Measurements from ENCODE around the gene MICAL3. TPM values are rescaled to one million over a fixed set of nuclear protein-coding genes. Genes with fewer than 3 reads are reported as not detected.

The MICAL3 gene
- polyA plus RNA-seq, 1 donor from 2014 or later, result 28.1 TPM

DNA sequence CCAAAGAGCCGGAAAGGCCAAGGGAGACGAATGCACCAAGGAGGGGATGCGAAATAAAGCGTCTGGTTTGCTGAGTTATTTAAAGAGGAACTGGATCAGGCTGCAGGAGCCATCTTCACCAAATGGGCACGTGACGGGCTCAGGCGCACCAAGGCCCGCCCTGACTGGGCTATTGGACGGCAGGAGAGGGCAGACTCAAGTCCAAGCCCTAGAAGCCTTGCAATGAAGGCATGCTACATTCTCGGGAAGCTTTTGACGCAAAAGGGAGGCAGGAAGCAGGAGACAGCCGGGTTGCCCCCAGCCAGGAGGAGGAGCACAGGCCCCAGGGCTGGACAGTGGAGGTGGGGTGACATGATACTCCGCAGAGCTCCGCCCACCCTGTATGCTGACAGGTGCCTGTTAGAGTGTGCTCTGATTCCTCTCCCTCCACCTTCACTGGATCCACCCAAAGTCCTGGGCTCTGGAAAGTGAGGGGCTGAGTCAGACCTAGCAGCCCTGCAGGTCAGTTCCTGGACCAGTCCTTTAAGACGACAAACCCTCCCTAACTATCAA, 208.6 kb downstream of the MICAL3 start:
- H3K36me3 ChIP-seq (ENCODE audit: insufficient read depth, low read length), result no peaks in the 10 kb centered on the region
- no peaks in the 10 kb centered on the region for H3K27me3 ChIP-seq (ENCODE audit: insufficient read depth, low read depth, low read length)
- H3K4me3 ChIP-seq (ENCODE audit: low read length), result no peak overlapping the region
- H4K20me1 ChIP-seq (ENCODE audit: insufficient read depth), result no peaks in the 10 kb centered on the region
- H3K27ac ChIP-seq (ENCODE audit: low read length), result no peak overlapping the region
- no peak overlapping the region for H3K9ac ChIP-seq (ENCODE audit: low read length)
- no peaks in the 10 kb centered on the region for H3K9me2 ChIP-seq (ENCODE audit: insufficient read depth, low read length)
- no peaks in the 10 kb centered on the region for H3K79me2 ChIP-seq (replicated peaks; ENCODE audit: insufficient read depth, low read length)
- no peak for TF ChIP-seq SMC3 (conservative IDR thresholded peaks at IDR 0.05; ENCODE audit: poor library complexity)
- no peak for TF ChIP-seq REST (IDR thresholded peaks at IDR 0.05; ENCODE audit: borderline replicate concordance)
- TF ChIP-seq EP300 (conservative IDR thresholded peaks at IDR 0.05; ENCODE audit: poor library complexity, severe bottlenecking), result no peak
- TF ChIP-seq EZH2 (IDR thresholded peaks at IDR 0.05; ENCODE audit: borderline replicate concordance, insufficient read depth, low read length, poor library complexity, severe bottlenecking), result no peak
- TF ChIP-seq MXI1 (conservative IDR thresholded peaks at IDR 0.05; ENCODE audit: poor library complexity, severe bottlenecking), result no peak
- TF ChIP-seq RAD21 (conservative IDR thresholded peaks at IDR 0.05), result no peak
- no peak for TF ChIP-seq TAF1 (IDR thresholded peaks at IDR 0.05; ENCODE audit: low read depth)
- no peak for TF ChIP-seq CTCF (IDR thresholded peaks at IDR 0.05; ENCODE audit: poor library complexity, severe bottlenecking)
- TF ChIP-seq POLR2AphosphoS5 (IDR thresholded peaks at IDR 0.05), result no peak
- H3F3A ChIP-seq (ENCODE audit: insufficient read depth, low read length, poor library complexity, severe bottlenecking), result no peaks in the 10 kb centered on the region
- H3K4me2 ChIP-seq (ENCODE audit: low read length), result no peak overlapping the region
- H2AFZ ChIP-seq (ENCODE audit: low read depth, low read length), result no peak overlapping the region
- H3K9me3 ChIP-seq (ENCODE audit: low read length), result no peaks in the 10 kb centered on the region

- no peaks in the 10 kb centered on the region for H4K20me1 ChIP-seq (ENCODE audit: insufficient read depth)
- H3K9me3 ChIP-seq (ENCODE audit: low read length), result no peaks in the 10 kb centered on the region
- no peaks in the 10 kb centered on the region for H3K79me2 ChIP-seq (replicated peaks; ENCODE audit: insufficient read depth, low read length)
- H3K27me3 ChIP-seq (ENCODE audit: insufficient read depth, low read depth, low read length), result no peaks in the 10 kb centered on the region
- no peak overlapping the region for H2AFZ ChIP-seq (ENCODE audit: low read depth, low read length)
- no peak overlapping the region for H3K4me2 ChIP-seq (ENCODE audit: low read length)
- no peaks in the 10 kb centered on the region for H3F3A ChIP-seq (ENCODE audit: insufficient read depth, low read length, poor library complexity, severe bottlenecking)
- TF ChIP-seq TAF1 (IDR thresholded peaks at IDR 0.05; ENCODE audit: low read depth) (no peak), EZH2 (IDR thresholded peaks at IDR 0.05; ENCODE audit: borderline replicate concordance, insufficient read depth, low read length, poor library complexity, severe bottlenecking) (no peak), REST (IDR thresholded peaks at IDR 0.05; ENCODE audit: borderline replicate concordance) (no peak), CTCF (IDR thresholded peaks at IDR 0.05; ENCODE audit: poor library complexity, severe bottlenecking) (no peak), SMC3 (conservative IDR thresholded peaks at IDR 0.05; ENCODE audit: poor library complexity) (no peak), RAD21 (conservative IDR thresholded peaks at IDR 0.05) (no peak), EP300 (conservative IDR thresholded peaks at IDR 0.05; ENCODE audit: poor library complexity, severe bottlenecking) (no peak), MXI1 (conservative IDR thresholded peaks at IDR 0.05; ENCODE audit: poor library complexity, severe bottlenecking) (no peak), POLR2AphosphoS5 (IDR thresholded peaks at IDR 0.05) (no peak)
- H3K27ac ChIP-seq (ENCODE audit: low read length), result no peak overlapping the region
- H3K9me2 ChIP-seq (ENCODE audit: insufficient read depth, low read length), result no peaks in the 10 kb centered on the region
- no peak overlapping the region for H3K4me3 ChIP-seq (ENCODE audit: low read length)
- H3K9ac ChIP-seq (ENCODE audit: low read length), result no peak overlapping the region
- H3K36me3 ChIP-seq (ENCODE audit: insufficient read depth, low read length), result no peaks in the 10 kb centered on the region
These were observed 209.5 kb downstream of the MICAL3 start for GRCh38 chr22:17814830-17815229.

Measured in neural cell (in vitro differentiated cells).